ENCODE results near the gene ZDHHC12. TPM values are rescaled to one million over a fixed set of nuclear protein-coding genes. Genes with fewer than 3 reads are reported as not detected.

Gene ZDHHC12
- total and polyA plus RNA-seq, 2 of the 8 experiments (the other 6 are each of a cell fraction or from before 2014, with no cell fraction given) = 35.0 to 93.8 TPM

- no peak for TF ChIP-seq CHD7 (IDR thresholded peaks at IDR 0.05; ENCODE audit: insufficient replicate concordance, low read length)
Observed at GRCh38 chr9:128757602-128758001, 33.7 kb upstream of the ZDHHC12 start (continued).

All from H1 (cell line).